ENCODE data around the gene DSP.
A peak's percentile ranks its signal among the peaks of the same experiment; 100 is the strongest.

The DSP gene

GRCh38 chr6:7537565-7538174, 3.8 kb upstream of the DSP start:
- no peak for DNase-seq (ENCODE audit: insufficient read length, low spot score)
- no peak for FAIRE-seq

DNA sequence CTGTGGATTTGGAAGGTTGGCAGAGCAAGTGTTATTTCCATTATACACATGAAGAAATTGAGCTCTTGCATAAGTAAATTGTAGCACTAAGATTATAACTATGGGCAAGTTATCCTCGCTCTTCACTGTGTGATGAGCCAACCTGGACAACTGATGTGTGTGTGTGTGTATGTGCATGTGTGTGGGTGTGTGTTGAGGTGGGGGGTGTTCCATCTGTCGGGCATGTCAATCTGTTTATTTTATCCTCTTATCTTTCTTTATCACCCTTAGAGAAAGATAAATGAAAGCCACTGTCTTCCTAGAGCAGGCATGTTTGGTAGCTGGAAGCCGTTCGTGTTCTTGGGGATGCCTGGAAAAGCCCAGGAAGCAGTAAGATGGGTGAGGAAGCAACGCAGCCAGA, 3.0 kb upstream of the DSP start:
- FAIRE-seq (no peak), DNase-seq (ENCODE audit: insufficient read length, low spot score) (no peak)

GRCh38 chr6:7540595-7540994, 876 bp upstream of the DSP start:
- DNase-seq (ENCODE audit: insufficient read length, low spot score) = peak; percentile 11
- FAIRE-seq = no peak

GRCh38 chr6:7542065-7542873, 798 bp downstream of the DSP start:
- DNase-seq (ENCODE audit: insufficient read length, low spot score) (peak; percentile 38), FAIRE-seq (no peak)

GRCh38 chr6:7542874-7543624, 1.6 kb downstream of the DSP start:
- no peak for FAIRE-seq
- peak; percentile 53 for DNase-seq (ENCODE audit: insufficient read length, low spot score)

- FAIRE-seq (no peak), DNase-seq (ENCODE audit: insufficient read length, low spot score) (no peak)
Observed at GRCh38 chr6:7543789-7544424, 2.4 kb downstream of the DSP start.

- FAIRE-seq = no peak
- no peak for DNase-seq (ENCODE audit: insufficient read length, low spot score)
Observed at GRCh38 chr6:7544597-7544996, 3.1 kb downstream of the DSP start.

GRCh38 chr6:7545316-7546019, 4.0 kb downstream of the DSP start:
- DNase-seq (ENCODE audit: insufficient read length, low spot score) (no peak), FAIRE-seq (no peak)

GRCh38 chr6:7546020-7546369, 4.5 kb downstream of the DSP start:
- no peak for FAIRE-seq
- DNase-seq (ENCODE audit: insufficient read length, low spot score) = no peak

DNA sequence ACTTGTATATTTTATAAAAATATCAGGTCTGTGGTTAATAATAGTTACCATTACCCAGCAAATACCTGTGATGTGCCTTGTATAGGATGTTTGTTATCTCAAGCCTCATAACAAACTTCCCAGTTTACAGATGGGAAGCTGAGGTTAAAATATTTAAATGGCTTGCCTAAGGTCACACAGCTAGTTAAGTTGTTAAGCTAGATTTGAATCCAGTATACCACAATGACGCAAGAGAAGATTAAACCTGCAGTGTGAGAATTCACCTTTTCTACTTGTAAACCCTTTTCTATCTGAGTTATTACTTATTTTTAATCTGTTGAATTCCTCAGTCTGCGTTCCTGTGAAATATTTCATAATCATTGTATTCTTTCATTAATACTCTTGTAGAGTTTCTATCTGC, 4.9 kb downstream of the DSP start:
- no peak for FAIRE-seq

GRCh38 chr6:7546896-7547295, 5.4 kb downstream of the DSP start:
- DNase-seq (ENCODE audit: insufficient read length, low spot score) (no peak), FAIRE-seq (no peak)

More for the DNA sequence above, 4.9 kb downstream of the DSP start:
- no peak for DNase-seq (ENCODE audit: insufficient read length, low spot score)

DNA sequence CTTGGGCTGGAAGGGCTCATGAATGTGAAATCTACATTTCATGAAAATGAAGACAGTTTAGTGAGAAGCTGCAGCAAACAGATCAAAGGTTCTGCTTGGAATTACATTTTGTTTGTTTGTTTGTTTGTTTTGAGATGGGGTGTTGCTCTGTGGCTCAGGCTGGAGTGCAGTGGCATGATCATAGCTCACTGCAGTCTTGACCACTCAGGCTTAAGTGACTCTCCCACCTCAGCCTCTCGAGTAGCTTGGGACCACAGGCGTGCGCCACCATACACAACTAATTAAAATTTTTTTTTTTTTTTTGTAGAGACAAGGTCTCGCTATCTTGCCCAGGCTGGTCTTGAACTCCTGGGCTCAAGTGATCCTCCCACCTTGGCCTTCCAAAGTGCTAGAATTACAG, 5.8 kb downstream of the DSP start:
- DNase-seq (ENCODE audit: insufficient read length, low spot score) (no peak), FAIRE-seq (no peak)

- FAIRE-seq (no peak), DNase-seq (ENCODE audit: insufficient read length, low spot score) (no peak)
Observed at GRCh38 chr6:7550433-7550801, 8.9 kb downstream of the DSP start.

- no peak for FAIRE-seq
- DNase-seq (ENCODE audit: insufficient read length, low spot score) = no peak
Observed at GRCh38 chr6:7554533-7555275, 13.2 kb downstream of the DSP start.

GRCh38 chr6:7555671-7556070, 14.2 kb downstream of the DSP start:
- DNase-seq (ENCODE audit: insufficient read length, low spot score) (no peak), FAIRE-seq (no peak)

- no peak for FAIRE-seq
- DNase-seq (ENCODE audit: insufficient read length, low spot score) = no peak
Observed at GRCh38 chr6:7556394-7557106, 15.1 kb downstream of the DSP start.

DNA sequence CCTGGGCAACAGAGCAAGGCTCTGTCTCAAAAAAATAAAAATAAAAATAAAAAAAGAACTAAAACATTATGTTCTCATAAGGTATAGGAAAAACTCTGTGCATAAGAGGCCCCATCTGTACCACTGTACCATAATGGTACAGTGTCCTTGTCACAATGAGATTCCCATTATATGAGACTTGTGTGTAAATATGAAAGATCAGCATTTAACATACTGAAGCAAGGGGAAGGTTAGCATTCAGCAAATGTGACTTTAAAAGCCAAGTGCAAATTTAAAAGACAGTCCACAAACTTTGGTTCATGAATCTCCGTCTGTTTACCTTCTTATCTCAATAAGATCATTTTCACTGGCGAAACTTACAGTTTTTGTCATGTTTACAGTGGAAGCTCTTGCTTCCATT, 16.2 kb downstream of the DSP start:
- DNase-seq (ENCODE audit: insufficient read length, low spot score) (no peak), FAIRE-seq (no peak)

DNA sequence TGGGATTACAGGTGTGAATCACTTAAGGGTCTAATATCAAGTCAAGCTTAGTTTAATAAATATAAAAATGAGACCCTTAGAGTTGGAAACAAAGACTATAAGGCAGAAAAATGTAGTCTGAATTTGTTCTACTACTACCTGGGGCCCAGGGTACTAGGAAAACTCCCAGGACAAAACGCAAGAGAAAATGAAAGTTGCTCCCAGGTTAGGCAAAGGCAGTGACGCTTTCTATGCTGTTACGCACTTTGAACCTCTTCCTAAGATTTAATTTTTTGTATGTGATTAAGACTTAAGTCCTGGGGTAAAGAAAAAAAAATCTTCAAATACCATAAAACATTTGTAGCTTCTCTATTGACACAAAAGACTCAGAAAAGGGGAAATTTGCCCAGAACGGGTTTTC, 17.3 kb downstream of the DSP start:
- FAIRE-seq (no peak), DNase-seq (ENCODE audit: insufficient read length, low spot score) (no peak)

- no peak for DNase-seq (ENCODE audit: insufficient read length, low spot score)
- no peak for FAIRE-seq
Observed at GRCh38 chr6:7559196-7559595, 17.7 kb downstream of the DSP start.
